ENCODE data around the gene BARX2.

- no peak for TF ChIP-seq CTCF (tag by site-specific recombination; IDR thresholded peaks at IDR 0.05)
- no peak for TF ChIP-seq ZNF24 (tag by site-specific recombination; IDR thresholded peaks at IDR 0.05)
- TF ChIP-seq REST (tag by site-specific recombination; IDR thresholded peaks at IDR 0.05): no peak
- no peak for TF ChIP-seq ZBTB11 (tag by site-specific recombination; conservative IDR thresholded peaks at IDR 0.05; ENCODE audit: low read depth)
- TF ChIP-seq ZNF394 (tag by site-specific recombination; IDR thresholded peaks at IDR 0.05; ENCODE audit: borderline replicate concordance): no peak
- TF ChIP-seq SP2 (tag by site-specific recombination; IDR thresholded peaks at IDR 0.05): no peak
- no peak for TF ChIP-seq ZBTB1 (tag by site-specific recombination; IDR thresholded peaks at IDR 0.05)
- no peak for TF ChIP-seq ZNF274 (IDR thresholded peaks at IDR 0.05; ENCODE audit: low read length)
- TF ChIP-seq ZNF274 (tag by site-specific recombination; IDR thresholded peaks at IDR 0.05; ENCODE audit: borderline replicate concordance): no peak
- TF ChIP-seq ZNF501 (tag by site-specific recombination; IDR thresholded peaks at IDR 0.05): no peak
- TF ChIP-seq ZNF362 (tag by site-specific recombination; IDR thresholded peaks at IDR 0.05): no peak
- TF ChIP-seq FEZF1 (tag by site-specific recombination; IDR thresholded peaks at IDR 0.05): no peak
Measured at GRCh38 chr11:129408865-129409444, 33.3 kb downstream of the BARX2 start.

All from HEK293 (cell line).